Measurements from ENCODE around the gene FSD2.
A peak's percentile ranks its signal among the peaks of the same experiment; 100 is the strongest.
"Not testable (repeated sequence)": the region's sequence is repeated elsewhere in the genome, so short reads cannot be mapped to it uniquely, and the experiment has no call there.

Gene FSD2

DNA sequence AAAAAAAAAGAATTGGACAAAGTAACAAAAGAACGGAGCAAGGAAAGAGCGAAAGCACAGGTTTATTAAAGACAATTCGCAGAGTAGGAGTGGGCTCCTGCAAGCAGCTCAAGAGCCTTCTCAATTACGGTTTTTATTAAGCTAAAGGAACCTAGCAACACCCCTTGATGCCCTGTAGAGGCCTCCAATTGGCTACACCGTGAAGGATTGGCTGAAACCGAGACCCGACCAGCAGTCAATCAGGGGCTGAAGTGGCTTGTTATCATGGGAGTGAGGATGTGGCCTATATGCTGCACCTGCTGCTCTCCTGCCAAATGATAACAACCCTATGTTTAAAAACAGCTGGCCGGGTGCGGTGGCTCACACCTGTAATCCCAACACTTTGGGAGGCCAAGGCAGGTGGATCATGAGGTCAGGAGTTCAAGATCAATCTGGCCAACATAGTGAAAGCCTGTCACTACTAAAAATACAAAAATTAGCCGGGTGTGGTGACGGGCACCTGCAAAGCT is 75.8 kb downstream of the FSD2 start:
- DNase-seq = no peak

DNA sequence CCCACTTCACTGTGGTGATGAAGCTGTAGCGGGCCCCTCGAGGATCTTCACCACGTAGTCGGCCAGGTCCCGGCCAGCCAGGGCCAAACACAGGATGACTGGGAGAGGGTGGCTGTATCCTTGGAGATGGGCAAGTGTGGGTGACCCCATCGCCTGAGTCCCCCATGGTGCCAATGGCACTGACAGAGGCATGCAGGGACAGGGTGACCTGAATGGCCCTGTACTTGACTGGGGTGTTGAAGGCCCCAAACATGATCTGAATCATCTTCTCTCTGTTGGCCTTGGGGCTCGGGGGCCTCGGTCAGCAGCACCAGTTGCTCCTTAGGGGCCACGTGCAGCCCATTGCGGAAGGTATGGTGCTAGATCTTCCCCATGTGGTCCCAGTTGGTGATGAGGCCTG is 79.1 kb downstream of the FSD2 start:
- no peak for DNase-seq

DNA sequence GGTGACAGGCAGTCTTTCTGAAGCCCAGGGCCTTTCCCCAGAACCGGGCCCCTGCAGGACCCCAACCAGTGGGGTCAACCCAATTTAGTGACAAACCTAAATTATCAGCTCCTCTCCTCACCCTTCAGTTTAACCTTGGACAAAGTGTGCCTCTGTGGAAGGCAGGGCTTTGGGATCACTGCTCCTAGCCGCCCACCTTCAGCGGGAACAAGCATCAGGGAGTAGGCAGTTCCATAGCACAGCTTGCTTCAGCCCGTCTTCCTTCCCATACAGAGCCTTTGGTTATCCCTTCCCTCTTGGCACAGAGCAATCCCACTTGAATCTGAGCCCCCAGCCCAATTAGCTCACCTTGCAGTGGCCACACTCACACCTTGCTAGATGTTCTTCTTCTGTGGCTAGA is 90.9 kb downstream of the FSD2 start:
- DNase-seq = no peak

DNA sequence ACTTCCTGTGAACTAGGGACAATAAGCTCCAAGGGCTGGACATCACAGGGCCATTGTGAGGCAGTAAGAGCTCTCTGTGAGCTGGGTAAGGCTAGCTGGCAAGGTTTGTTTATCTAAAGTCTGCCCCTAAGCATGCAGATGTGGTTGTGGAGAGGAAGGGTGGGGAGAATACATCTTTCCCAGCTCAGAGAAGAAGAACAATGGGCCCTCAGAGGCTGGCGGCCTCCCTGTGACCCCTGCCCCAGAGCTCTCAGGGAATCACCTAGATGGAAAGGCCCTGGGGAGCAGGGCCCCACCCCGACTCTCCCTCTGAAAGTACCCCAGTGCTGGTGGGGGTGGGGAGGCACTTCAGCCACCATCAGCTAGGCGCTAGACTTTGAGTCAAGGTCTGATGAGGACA is 91.9 kb downstream of the FSD2 start:
- no peak for DNase-seq

DNA sequence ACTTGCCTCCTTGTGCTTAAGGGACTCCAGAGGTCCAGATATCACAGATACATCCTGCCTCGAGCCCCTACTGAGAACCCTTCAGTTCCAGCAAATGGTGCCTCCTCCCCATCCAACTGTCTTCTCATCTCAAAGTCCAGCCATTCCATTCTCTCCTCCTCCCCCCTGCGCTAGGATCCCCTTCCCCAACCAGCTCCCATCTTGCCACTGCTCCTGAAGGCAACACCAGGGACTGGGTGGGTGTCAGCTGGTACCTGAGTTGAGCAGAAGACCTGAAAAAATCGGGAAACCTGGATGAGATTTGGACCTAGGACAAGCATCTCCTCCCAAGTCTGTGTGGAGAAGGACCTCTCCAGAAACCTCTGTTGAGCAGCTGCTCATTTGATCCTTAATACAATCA is 93.8 kb downstream of the FSD2 start:
- no peak for DNase-seq

DNA sequence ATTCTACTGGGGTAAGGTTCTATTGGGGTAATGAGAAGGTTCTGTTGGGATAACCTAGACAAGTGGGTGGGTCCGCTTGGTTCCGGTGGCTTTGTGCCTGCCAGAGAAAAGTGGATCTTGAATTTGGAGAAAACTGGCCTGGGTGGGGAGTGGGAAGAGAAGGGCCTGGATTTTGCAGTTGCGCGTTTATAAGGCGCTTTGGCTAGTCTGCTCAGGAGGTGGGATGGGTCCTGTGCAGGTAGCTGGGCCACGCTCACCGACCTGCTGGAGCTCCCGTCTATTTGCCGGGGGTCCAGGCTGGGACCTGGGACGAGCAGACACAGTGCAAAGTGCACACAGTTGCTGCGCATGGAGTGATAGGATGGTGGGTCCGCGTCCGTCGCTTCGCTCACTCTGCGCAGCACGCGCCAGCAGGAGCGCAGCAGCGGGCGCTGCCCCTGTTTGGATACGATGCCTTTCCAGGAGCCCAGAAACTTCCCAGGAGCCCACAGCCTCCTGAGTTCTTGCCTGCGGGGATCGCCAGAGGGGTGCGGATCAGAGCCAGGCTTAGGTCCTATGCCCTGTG is 94.9 kb downstream of the FSD2 start:
- no peak for DNase-seq

DNA sequence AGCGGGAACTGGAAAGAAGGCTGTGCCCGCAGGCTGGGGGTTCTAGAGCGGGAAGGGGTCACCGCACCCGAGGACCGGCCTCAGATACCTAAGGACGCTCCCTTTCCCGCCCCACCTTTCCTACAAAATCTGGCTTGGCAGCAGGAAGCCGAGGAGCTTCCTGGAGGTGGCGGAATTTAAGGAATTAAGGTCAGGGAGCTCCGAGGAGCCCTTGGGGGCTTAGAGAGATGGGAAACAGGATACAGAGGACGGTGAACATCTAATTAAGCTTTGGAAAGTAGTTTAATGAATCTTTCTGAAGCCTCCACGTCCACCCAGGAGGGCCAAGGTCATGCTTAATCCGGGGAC is 95.7 kb downstream of the FSD2 start:
- DNase-seq = no peak

DNA sequence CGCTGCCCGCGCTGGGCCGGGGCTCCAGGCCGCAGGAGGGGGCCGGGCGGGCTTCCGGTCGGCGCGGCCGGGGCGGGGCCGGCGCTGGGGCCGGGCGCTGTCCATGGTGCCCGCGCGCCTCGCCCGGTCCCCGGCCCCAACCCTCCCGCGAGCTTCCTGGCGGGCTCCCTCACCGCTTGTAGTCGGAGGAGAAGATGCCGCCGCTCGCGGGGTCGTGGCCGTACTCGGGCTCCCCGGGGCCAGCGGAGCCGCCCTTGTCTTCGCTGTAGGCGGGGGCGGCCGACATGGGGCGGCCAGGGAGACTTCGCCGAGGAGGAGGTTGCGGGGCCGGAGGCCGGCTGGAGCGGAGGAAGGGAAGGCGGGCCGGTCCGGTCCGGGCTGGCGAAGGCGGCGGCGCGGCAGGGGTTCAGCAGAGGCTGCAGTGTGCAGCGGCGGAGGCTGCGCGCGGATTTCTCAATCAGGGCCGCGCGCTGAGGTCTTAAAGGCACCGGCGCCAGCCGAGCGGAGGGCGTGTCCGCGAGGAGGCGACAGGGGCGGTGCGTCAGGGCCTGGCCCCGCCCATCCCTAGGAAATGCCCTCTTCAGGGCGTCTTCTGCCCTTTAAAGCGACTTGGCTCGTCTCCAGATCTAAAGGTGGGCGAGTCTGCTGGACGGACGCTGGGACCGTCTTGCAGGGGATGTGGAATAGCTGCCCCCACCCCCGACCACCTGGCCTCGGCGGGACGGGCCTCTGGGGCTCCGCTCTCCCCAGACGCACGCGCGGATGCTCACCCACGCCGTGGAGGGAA is 96.3 kb downstream of the FSD2 start, which contains the start of gene AP3B2:
AP3B2 (minus strand) TSS at position 455 of the 787 bp plus-strand sequence; CDS start at position 286, 169 bp downstream.
- DNase-seq = peak; percentile 81

DNA sequence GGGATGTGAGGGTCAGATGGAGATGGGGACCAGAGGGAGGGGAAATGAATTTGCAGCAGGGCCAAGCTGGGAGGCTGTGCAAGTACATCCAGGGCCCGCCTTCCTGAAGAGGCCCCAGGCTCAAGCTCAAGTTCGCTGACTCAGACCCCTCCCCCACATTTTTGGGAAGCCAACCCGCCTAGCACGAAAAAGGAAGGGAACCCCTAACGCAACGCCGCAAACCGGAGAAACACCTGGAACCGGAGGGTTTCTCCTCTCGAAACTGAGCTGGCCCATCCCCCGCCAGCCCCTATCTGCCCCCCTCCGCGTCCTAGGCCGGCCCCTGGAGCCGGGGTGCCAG is 96.8 kb downstream of the FSD2 start:
- no peak for DNase-seq

DNA sequence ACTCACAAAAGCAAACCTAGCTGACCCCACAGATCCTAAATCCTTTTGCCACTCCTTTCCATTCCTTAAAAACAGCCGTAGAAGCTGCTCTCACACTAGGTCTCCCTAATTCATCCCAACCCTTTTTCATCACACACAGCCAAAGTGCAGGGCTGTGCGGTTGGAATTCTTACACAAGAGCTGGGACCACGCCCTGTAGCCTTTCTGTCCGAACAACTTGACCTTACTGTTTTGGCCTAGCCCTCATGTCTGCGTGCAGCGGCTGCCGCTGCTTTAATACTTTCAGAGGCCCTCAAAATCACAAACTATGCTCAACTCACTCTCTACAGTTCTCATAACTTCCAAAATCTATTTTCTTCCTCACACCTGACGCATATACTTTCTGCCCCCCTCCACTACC is 100.0 kb downstream of the FSD2 start:
- not testable (repeated sequence) for DNase-seq
